NT2/D1 (cell line): Measurements from ENCODE around the gene VTCN1.

ENCODE experiments used
- DNase-seq: peaks from one replicate; pipeline ENCODE4 v3.0.0-alpha.2; 2011; ENCODE audit warnings: low read depth, low spot score
- H3K27me3 ChIP-seq: 2 replicates; pipeline ENCODE4 v1.6.0; 2011; ENCODE audit warnings: mild to moderate bottlenecking; ENCODE audit not compliant: insufficient read length, insufficient read depth
- H3K36me3 ChIP-seq: 2 replicates; pipeline ENCODE4 v1.6.1; 2011; ENCODE audit warnings: mild to moderate bottlenecking, low read length, mixed read lengths; ENCODE audit not compliant: insufficient read depth, insufficient read length
- H3K4me1 ChIP-seq: 2 replicates; pipeline ENCODE4 v1.5.1; 2011; ENCODE audit not compliant: insufficient read depth, insufficient read length
- H3K4me3 ChIP-seq: 2 replicates; pipeline ENCODE4 v1.5.1; 2011; ENCODE audit warnings: low read depth; ENCODE audit not compliant: insufficient read length
- H3K9ac ChIP-seq: 2 replicates; pipeline ENCODE4 v1.6.0; 2011; ENCODE audit warnings: low read depth; ENCODE audit not compliant: insufficient read length
- H3K9me3 ChIP-seq: 2 replicates; pipeline ENCODE4 v1.5.1; 2011; ENCODE audit warnings: mild to moderate bottlenecking, low read length; ENCODE audit not compliant: insufficient read depth
- SUZ12 ChIP-seq: IDR thresholded peaks from 2 replicates; pipeline ENCODE4 v1.6.1; 2011; ENCODE audit not compliant: insufficient read length, insufficient read depth; ENCODE audit errors: extremely low read depth
- YY1 ChIP-seq: IDR thresholded peaks from 2 replicates; pipeline ENCODE4 v1.6.1; 2011; ENCODE audit not compliant: insufficient read length, insufficient read depth
- ZNF274 ChIP-seq: IDR thresholded peaks from 2 replicates; pipeline ENCODE4 v1.6.1; 2011; ENCODE audit warnings: mild to moderate bottlenecking, low read depth, low read length

The VTCN1 gene

GRCh38 chr1:117231312-117231711, 20.6 kb upstream of the VTCN1 start:
- H3K4me1 ChIP-seq, result no peaks in the 10 kb centered on the region
- TF ChIP-seq SUZ12 (no peak), ZNF274 (no peak), YY1 (no peak)
- DNase-seq, result no peak

DNA sequence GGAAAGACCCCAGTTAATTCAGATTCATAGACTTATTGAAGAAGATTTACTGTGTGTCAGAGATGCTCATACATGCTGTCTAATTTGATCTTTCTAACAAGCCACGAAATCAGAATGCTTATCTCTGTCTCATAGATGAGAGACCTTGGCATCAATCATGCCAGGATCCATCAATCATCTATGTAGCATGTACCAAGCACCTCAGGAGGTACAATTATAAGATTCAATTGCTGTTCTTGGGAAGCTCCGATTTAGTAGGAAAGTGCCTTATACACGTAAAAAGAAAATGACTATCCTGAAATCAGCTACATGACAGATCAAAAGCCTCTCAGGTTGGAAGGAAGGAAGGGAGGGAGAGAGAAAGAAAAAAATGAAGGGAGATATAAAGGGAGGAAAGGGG, 18.5 kb upstream of the VTCN1 start:
- Histone ChIP-seq H3K4me3 (no peak overlapping the region), H3K36me3 (no peaks in the 10 kb centered on the region), H3K27me3 (no peaks in the 10 kb centered on the region), H3K9ac (no peak overlapping the region), H3K9me3 (no peaks in the 10 kb centered on the region), H3K4me1 (no peaks in the 10 kb centered on the region)
- DNase-seq, result no peak
- TF ChIP-seq YY1 (no peak), SUZ12 (no peak), ZNF274 (no peak)

More at GRCh38 chr1:117231312-117231711, 20.6 kb upstream of the VTCN1 start:
- Histone ChIP-seq H3K4me3 (no peak overlapping the region), H3K27me3 (no peaks in the 10 kb centered on the region), H3K36me3 (no peaks in the 10 kb centered on the region), H3K9ac (no peak overlapping the region), H3K9me3 (no peaks in the 10 kb centered on the region)

DNA sequence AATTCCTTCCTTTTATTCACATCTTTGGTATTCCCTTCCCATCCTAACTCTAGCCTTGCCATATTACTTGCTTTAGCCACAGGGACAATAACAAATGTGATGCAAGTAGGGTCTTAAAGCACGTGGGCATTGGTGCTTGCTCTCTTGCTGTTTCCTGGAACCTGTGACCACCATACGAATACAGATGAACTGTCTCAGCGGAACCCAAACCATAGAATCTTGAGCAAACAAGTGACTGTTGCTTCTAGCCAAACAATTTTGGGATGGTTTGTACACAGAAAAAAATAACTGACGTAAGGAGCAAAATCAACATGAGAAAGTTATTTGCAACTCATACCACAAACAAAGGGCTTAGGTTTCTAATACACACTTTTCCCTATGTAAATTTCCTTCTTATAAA, 15.2 kb upstream of the VTCN1 start:
- H3K36me3 ChIP-seq, result no peaks in the 10 kb centered on the region
- no peak for TF ChIP-seq ZNF274
- no peak for TF ChIP-seq YY1
- no peak overlapping the region for H3K4me3 ChIP-seq
- H3K27me3 ChIP-seq, result no peaks in the 10 kb centered on the region
- H3K4me1 ChIP-seq, result no peaks in the 10 kb centered on the region
- no peaks in the 10 kb centered on the region for H3K9me3 ChIP-seq
- H3K9ac ChIP-seq, result no peak overlapping the region
- no peak for DNase-seq

- Histone ChIP-seq H3K9ac (no peak overlapping the region), H3K36me3 (no peaks in the 10 kb centered on the region), H3K27me3 (no peaks in the 10 kb centered on the region), H3K9me3 (peaks cover 30% of the 10 kb centered on the region), H3K4me3 (no peak overlapping the region), H3K4me1 (no peaks in the 10 kb centered on the region)
- no peak for TF ChIP-seq ZNF274
- no peak for TF ChIP-seq SUZ12
- TF ChIP-seq YY1, result no peak
- DNase-seq, result no peak
Observed at GRCh38 chr1:117216718-117217117, 6.0 kb upstream of the VTCN1 start.

- Histone ChIP-seq H3K4me1 (no peaks in the 10 kb centered on the region), H3K27me3 (no peaks in the 10 kb centered on the region), H3K9me3 (peaks cover 30% of the 10 kb centered on the region), H3K9ac (no peak overlapping the region), H3K36me3 (no peaks in the 10 kb centered on the region), H3K4me3 (no peak overlapping the region)
- no peak for TF ChIP-seq ZNF274
- no peak for TF ChIP-seq YY1
- no peak for TF ChIP-seq SUZ12
- no peak for DNase-seq
Observed at GRCh38 chr1:117215733-117216462, 5.2 kb upstream of the VTCN1 start.

GRCh38 chr1:117215019-117215418, 4.3 kb upstream of the VTCN1 start:
- Histone ChIP-seq H3K4me1 (no peaks in the 10 kb centered on the region), H3K4me3 (no peak overlapping the region), H3K9ac (no peak overlapping the region), H3K9me3 (peaks cover 30% of the 10 kb centered on the region), H3K27me3 (no peaks in the 10 kb centered on the region), H3K36me3 (no peaks in the 10 kb centered on the region)
- TF ChIP-seq YY1 (no peak), SUZ12 (no peak), ZNF274 (no peak)
- no peak for DNase-seq

GRCh38 chr1:117213046-117213445, 2.3 kb upstream of the VTCN1 start:
- Histone ChIP-seq H3K4me3 (no peak overlapping the region), H3K36me3 (no peaks in the 10 kb centered on the region), H3K4me1 (no peaks in the 10 kb centered on the region), H3K9me3 (peaks cover 23% of the 10 kb centered on the region), H3K9ac (no peak overlapping the region), H3K27me3 (no peaks in the 10 kb centered on the region)
- DNase-seq, result no peak
- no peak for TF ChIP-seq YY1
- TF ChIP-seq ZNF274, result no peak
- TF ChIP-seq SUZ12, result no peak
